ENCODE data around the gene PRKCH. TPM values are rescaled to one million over a fixed set of nuclear protein-coding genes. Genes with fewer than 3 reads are reported as not detected.

PRKCH gene
- total and polyA plus RNA-seq, 2 of the 13 experiments (the other 11 are each of a cell fraction or from before 2014, with no cell fraction given) = 0.48 to 1.3 TPM

DNA sequence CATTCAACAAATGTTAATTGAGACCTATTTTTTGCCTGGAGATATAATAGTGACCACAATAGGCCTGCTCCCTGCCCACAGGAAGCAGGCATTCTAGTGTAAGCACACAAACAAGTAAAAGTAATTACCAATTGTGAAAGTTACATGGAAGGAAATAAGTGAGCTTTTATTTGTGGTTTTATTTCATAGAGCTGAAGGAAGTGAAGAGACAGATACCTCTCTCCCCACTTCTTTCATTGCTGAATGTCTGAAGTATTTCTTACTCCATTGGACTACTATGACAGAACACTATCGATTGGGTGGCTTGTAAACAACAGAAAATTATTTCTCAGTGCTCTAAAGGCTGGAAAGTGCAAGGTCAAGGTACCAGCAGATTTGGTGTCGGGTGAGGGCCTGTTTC, 183.5 kb downstream of the PRKCH start:
- POLR2A ChIA-PET = no interaction called here
- CTCF ChIA-PET (ENCODE audit: low intra/inter-chr PET ratio, low total read pairs) = no interaction called here
- H3K9ac ChIP-seq (ENCODE audit: insufficient read depth, low read depth, low read length) = no peak overlapping the region
- H3K4me2 ChIP-seq (ENCODE audit: low read depth, low read length) = no peak overlapping the region
- H2AFZ ChIP-seq (ENCODE audit: low read length) = no peak overlapping the region
- no peaks in the 10 kb centered on the region for H3K36me3 ChIP-seq (replicated peaks in 1 of 2; ENCODE audit: control insufficient read depth in 1 of 2, insufficient read depth in 2 of 2, low read length in 2 of 2)
- BruUV-seq (replicated peaks) = no TSS peak
- intact Hi-C loops (cut with micrococcal nuclease; ENCODE audit: unreplicated experiment) (no loop called here), in situ Hi-C loops (cut with HindIII; ENCODE audit: extremely low pct_ligation_motif_present, low pct_unique_long_range_greater_than_20kb) (no loop called here)
- no peaks in the 10 kb centered on the region for H4K20me1 ChIP-seq (ENCODE audit: insufficient read depth, low read length)
- no peak overlapping the region for H3K27ac ChIP-seq (ENCODE audit: extremely low read length, insufficient read depth, low read length)
- H3K4me1 ChIP-seq (ENCODE audit: insufficient read depth, low read length) = peaks cover 25% of the 10 kb centered on the region
- H3K4me3 ChIP-seq (replicated peaks in 1 of 3; ENCODE audit: insufficient read depth in 1 of 3, low read depth in 2 of 3, low read length in 3 of 3) = no peak overlapping the region
- no peaks in the 10 kb centered on the region for H3K79me2 ChIP-seq (ENCODE audit: insufficient read depth, low read length)
- no peak for DNase-seq (ENCODE audit: low spot score)
- 76% methylated on average over 2 of the region's 2 CpGs for WGBS (ENCODE audit: low lambda C conversion rate)
- H3K27me3 ChIP-seq (ENCODE audit: control insufficient read depth in 1 of 2, insufficient read depth in 2 of 2, low read length in 2 of 2) = no peaks in the 10 kb centered on the region
- no peaks in the 10 kb centered on the region for H3K9me3 ChIP-seq (ENCODE audit: low read length)
- ATAC-seq = no peak
- TF ChIP-seq, protein P1, sequence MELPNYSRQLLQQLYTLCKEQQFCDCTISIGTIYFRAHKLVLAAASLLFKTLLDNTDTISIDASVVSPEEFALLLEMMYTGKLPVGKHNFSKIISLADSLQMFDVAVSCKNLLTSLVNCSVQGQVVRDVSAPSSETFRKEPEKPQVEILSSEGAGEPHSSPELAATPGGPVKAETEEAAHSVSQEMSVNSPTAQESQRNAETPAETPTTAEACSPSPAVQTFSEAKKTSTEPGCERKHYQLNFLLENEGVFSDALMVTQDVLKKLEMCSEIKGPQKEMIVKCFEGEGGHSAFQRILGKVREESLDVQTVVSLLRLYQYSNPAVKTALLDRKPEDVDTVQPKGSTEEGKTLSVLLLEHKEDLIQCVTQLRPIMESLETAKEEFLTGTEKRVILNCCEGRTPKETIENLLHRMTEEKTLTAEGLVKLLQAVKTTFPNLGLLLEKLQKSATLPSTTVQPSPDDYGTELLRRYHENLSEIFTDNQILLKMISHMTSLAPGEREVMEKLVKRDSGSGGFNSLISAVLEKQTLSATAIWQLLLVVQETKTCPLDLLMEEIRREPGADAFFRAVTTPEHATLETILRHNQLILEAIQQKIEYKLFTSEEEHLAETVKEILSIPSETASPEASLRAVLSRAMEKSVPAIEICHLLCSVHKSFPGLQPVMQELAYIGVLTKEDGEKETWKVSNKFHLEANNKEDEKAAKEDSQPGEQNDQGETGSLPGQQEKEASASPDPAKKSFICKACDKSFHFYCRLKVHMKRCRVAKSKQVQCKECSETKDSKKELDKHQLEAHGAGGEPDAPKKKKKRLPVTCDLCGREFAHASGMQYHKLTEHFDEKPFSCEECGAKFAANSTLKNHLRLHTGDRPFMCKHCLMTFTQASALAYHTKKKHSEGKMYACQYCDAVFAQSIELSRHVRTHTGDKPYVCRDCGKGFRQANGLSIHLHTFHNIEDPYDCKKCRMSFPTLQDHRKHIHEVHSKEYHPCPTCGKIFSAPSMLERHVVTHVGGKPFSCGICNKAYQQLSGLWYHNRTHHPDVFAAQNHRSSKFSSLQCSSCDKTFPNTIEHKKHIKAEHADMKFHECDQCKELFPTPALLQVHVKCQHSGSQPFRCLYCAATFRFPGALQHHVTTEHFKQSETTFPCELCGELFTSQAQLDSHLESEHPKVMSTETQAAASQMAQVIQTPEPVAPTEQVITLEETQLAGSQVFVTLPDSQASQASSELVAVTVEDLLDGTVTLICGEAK (IDR thresholded peaks at IDR 0.05) = no peak
- TF ChIP-seq, protein P1 (CRISPR knock-in tag; IDR thresholded peaks at IDR 0.05) = no peak
- TF ChIP-seq ONECUT2 (CRISPR knock-in tag; IDR thresholded peaks at IDR 0.05) = peak; percentile 16; the same call in 1 of the 2 replicates
- no peak for FAIRE-seq
